Common myeloid progenitor, CD34-positive (primary cell): Measurements from ENCODE around the gene GSTA3. TPM values are rescaled to one million over a fixed set of nuclear protein-coding genes. Genes with fewer than 3 reads are reported as not detected.
"Not testable (repeated sequence)": the region's sequence is repeated elsewhere in the genome, so short reads cannot be mapped to it uniquely, and the experiment has no call there.

Source experiments
- CTCF ChIA-PET: fragments of 350-600 bp; sonication (Branson Sonifier 250); formaldehyde crosslinking; loops from one replicate; lab custom pipeline; 2021; ENCODE audit warnings: antibody characterized with exemption; lab: Charles Lee
- POLR2A ChIA-PET: fragments of 350-600 bp; sonication (Branson Sonifier 250); formaldehyde crosslinking; loops from one replicate; lab custom pipeline; 2021; ENCODE audit warnings: antibody characterized with exemption; lab: Charles Lee
- DNase-seq, 3 donors: peaks; one replicate each; pipeline versions ENCODE4 v3.0.0 to v3.0.0-alpha.2; 2013
- H3K27ac ChIP-seq, 2 experiments: 1 replicate in 1 of 2; 2 replicates in 1 of 2; pipeline ENCODE4 v1.7.0; 2013; ENCODE audit warnings: inconsistent platforms in 2 of 2, low read length in 2 of 2, mild to moderate bottlenecking in 2 of 2, low read depth in 1 of 2, moderate library complexity in 1 of 2; ENCODE audit not compliant: severe bottlenecking in 2 of 2, insufficient read depth in 1 of 2, poor library complexity in 1 of 2
- H3K27me3 ChIP-seq, 5 experiments: replicated peaks in 2 of 5; 1 replicate in 3 of 5; 2 replicates in 2 of 5; pipeline versions ENCODE4 v1.6.1 to v1.7.0; 2013; ENCODE audit warnings: low read length in 4 of 5, mild to moderate bottlenecking in 2 of 5, moderate library complexity in 2 of 5, inconsistent platforms in 1 of 5; ENCODE audit not compliant: insufficient read depth in 5 of 5, control insufficient read depth in 4 of 5
- H3K36me3 ChIP-seq, 4 experiments: 1 replicate in 2 of 4; 2 replicates in 2 of 4; pipeline versions ENCODE4 v1.6.1 to v1.7.0; 2013; ENCODE audit warnings: low read length in 3 of 4, control low read depth in 1 of 4, mild to moderate bottlenecking in 1 of 4; ENCODE audit not compliant: control insufficient read depth in 4 of 4, insufficient read depth in 4 of 4
- H3K4me1 ChIP-seq, 4 experiments: 1 replicate in 3 of 4; 2 replicates in 1 of 4; pipeline versions ENCODE4 v1.6.1 to v1.7.1; 2013; ENCODE audit warnings: low read length in 3 of 4, mild to moderate bottlenecking in 3 of 4, control low read depth in 1 of 4, inconsistent platforms in 1 of 4, moderate library complexity in 1 of 4; ENCODE audit not compliant: control insufficient read depth in 4 of 4, insufficient read depth in 4 of 4; ENCODE audit errors: control extremely low read depth in 1 of 4
- H3K4me3 ChIP-seq, 7 experiments: 1 replicate in 4 of 7; 2 replicates in 3 of 7; pipeline versions ENCODE4 v1.5.1 to v1.7.0; 2013; ENCODE audit warnings: mild to moderate bottlenecking in 7 of 7, low read length in 6 of 7, moderate library complexity in 6 of 7, inconsistent platforms in 2 of 7, low read depth in 2 of 7, control low read depth in 1 of 7; ENCODE audit not compliant: insufficient read depth in 4 of 7, control insufficient read depth in 1 of 7; ENCODE audit errors: extremely low read depth in 1 of 7
- H3K9me3 ChIP-seq, 5 experiments: 1 replicate in 4 of 5; 2 replicates in 1 of 5; pipeline versions ENCODE4 v1.6.1 to v1.7.1; 2013; ENCODE audit warnings: low read length in 4 of 5, mild to moderate bottlenecking in 2 of 5, inconsistent platforms in 1 of 5, low read depth in 1 of 5, moderate library complexity in 1 of 5; ENCODE audit not compliant: control insufficient read depth in 4 of 5, insufficient read depth in 2 of 5; ENCODE audit errors: control extremely low read depth in 1 of 5
- WGBS: methylation state at CpG from one replicate; pipeline ENCODE4 v1.1.5; 2013; ENCODE audit not compliant: insufficient coverage; 5-methylcytosine and 5-hydroxymethylcytosine counted together
- polyA plus RNA-seq: library from polyadenylated mRNA; unstranded; fragments of 120-200 nt; gene quantifications from one replicate; pipeline ENCODE4 v1.2.1, GENCODE V29; 2013

GSTA3 gene
- not detected for polyA plus RNA-seq

GRCh38 chr6:52909531-52909930, at the start of gene GSTA3:
GSTA3 (minus strand) TSS chr6:52909698; CDS start chr6:52905834, 3,864 bp downstream.
- WGBS: 90% methylated on average over 2 of the region's 2 CpGs
- ChIA-PET CTCF (no interaction called here), POLR2A (no interaction called here)
- Histone ChIP-seq H3K27me3 (no peaks in the 10 kb centered on the region), H3K9me3 (peaks cover 0 to 1% (median 0%) of the 10 kb centered on the region in 5 experiments), H3K36me3 (no peaks in the 10 kb centered on the region), H3K4me3 (no peak within 1 kb of the TSS), H3K27ac (no peak within 1 kb of the TSS), H3K4me1 (no peaks in the 10 kb centered on the region)
- DNase-seq: no peak

GRCh38 chr6:52958546-52959255, 49.2 kb upstream of the GSTA3 start:
- 94% methylated on average over 5 of the region's 8 CpGs for WGBS

DNA sequence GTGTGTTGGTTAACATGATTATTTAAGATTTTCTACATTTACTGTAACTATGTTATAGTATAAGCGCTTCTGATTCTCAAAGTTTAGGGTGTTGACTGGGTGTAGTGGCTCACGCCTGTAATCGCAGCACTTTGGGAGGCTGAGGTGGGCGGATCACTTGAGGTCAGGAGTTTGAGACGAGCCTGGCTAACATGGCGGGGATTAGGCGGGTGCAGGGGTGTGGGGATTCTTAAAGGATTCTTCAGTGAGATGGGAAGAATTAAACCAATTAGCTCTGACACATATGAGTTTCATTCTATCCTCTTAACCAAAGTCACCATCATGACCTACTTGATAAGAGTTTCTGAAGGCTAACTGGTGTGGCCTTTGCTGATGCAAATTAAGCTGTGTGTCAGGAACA, 46.4 kb upstream of the GSTA3 start:
- no peaks in the 10 kb centered on the region for H3K4me1 ChIP-seq
- H3K27me3 ChIP-seq: peaks cover 0 to 2% (median 0%) of the 10 kb centered on the region in 5 experiments
- H3K9me3 ChIP-seq: no peaks in the 10 kb centered on the region
- WGBS: 100% methylated on average over 2 of the region's 7 CpGs
- H3K36me3 ChIP-seq: no peaks in the 10 kb centered on the region
- DNase-seq: no peak
- H3K4me3 ChIP-seq: no peak overlapping the region
- no peak overlapping the region for H3K27ac ChIP-seq
- CTCF ChIA-PET: no interaction called here
- POLR2A ChIA-PET: no interaction called here

More at GRCh38 chr6:52958546-52959255, 49.2 kb upstream of the GSTA3 start:
- H3K36me3 ChIP-seq: no peaks in the 10 kb centered on the region
- DNase-seq: no peak
- H3K4me1 ChIP-seq: no peaks in the 10 kb centered on the region
- no peak overlapping the region for H3K4me3 ChIP-seq
- ChIA-PET CTCF (interaction anchor here (0.7 kb wide), 1 partner anchor 35 kb away, joined by 3 read pairs; no protein-coding TSS in a partner anchor), POLR2A (no interaction called here)
- no peak overlapping the region for H3K27ac ChIP-seq
- H3K9me3 ChIP-seq: peaks cover 0 to 5% (median 2%) of the 10 kb centered on the region in 5 experiments
- H3K27me3 ChIP-seq: peaks cover 0 to 2% (median 0%) of the 10 kb centered on the region in 5 experiments

DNA sequence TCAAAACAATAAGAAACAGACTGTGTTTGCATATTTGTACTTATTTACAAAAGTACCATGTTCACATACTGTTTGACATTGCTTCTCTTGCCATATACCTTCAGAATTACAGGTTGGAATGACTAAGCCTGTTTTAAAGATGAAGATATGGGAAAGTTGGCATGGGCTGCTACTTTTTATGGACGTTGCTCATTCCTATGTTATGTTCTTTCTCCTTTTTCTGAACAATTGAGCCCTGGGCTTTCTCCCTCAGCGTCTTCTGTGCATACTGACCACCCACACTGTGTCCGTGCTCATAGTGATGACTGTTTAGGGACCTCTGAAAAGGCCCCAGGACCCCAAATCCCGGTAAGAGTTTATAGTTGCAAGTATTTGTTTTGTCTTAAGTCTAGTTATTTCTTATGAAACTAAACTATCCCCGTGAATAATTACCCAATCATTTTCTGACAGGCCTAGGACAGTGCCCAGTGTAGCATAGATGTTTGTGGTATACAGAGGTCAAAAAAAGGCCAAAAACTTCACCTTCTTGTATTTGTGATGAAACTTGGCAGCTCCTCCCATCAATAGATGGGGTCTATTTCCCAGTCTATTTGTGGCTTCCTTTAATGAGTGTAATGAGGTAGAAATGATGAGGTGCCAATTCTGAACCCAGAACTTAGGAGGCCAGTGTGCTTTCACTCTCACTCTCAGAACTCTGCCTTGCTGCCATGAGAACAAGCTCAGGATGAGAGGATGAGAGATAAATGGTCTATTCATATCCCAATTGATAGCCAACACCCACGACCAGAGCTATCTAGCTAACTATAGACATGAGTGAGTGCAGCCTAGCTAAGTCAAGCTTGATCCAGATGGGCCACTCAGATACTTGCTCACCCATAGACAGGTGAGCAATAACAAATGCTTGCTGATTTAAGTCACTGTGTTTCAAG, 44.7 kb upstream of the GSTA3 start:
- 100% methylated on average over 3 of the region's 6 CpGs for WGBS
- H3K27ac ChIP-seq: no peak overlapping the region
- no peak for DNase-seq
- ChIA-PET POLR2A (no interaction called here), CTCF (no interaction called here)
- no peak overlapping the region for H3K4me3 ChIP-seq
- H3K9me3 ChIP-seq: no peaks in the 10 kb centered on the region
- H3K4me1 ChIP-seq: no peaks in the 10 kb centered on the region
- H3K27me3 ChIP-seq: peaks cover 0 to 2% (median 0%) of the 10 kb centered on the region in 5 experiments
- H3K36me3 ChIP-seq: no peaks in the 10 kb centered on the region

DNA sequence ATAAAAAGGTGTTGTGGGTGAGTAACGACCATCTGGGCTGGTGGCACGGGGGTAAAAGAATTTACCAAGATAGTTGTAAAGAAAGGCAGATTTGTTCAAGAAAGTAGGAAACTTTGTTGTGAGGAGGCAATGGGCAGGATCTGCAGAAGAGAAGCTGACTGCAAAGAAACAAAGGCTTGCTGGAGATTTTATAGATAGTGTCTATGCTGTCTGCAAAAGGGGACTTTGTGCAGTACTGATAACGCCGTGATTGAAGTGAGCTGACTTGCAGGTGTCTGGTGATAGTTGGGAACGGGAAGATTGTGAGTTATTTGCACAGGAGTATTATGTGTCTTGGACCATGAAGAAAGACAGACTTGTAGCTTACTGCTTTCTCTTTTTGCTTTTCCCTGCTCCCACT, 36.8 kb upstream of the GSTA3 start:
- Histone ChIP-seq H3K27ac (no peak overlapping the region), H3K36me3 (no peaks in the 10 kb centered on the region), H3K4me1 (no peaks in the 10 kb centered on the region), H3K4me3 (no peak overlapping the region), H3K9me3 (no peaks in the 10 kb centered on the region), H3K27me3 (no peaks in the 10 kb centered on the region)
- WGBS: 37% methylated on average over 4 of the region's 5 CpGs
- CTCF ChIA-PET: no interaction called here
- DNase-seq: no peak
- POLR2A ChIA-PET: no interaction called here

DNA sequence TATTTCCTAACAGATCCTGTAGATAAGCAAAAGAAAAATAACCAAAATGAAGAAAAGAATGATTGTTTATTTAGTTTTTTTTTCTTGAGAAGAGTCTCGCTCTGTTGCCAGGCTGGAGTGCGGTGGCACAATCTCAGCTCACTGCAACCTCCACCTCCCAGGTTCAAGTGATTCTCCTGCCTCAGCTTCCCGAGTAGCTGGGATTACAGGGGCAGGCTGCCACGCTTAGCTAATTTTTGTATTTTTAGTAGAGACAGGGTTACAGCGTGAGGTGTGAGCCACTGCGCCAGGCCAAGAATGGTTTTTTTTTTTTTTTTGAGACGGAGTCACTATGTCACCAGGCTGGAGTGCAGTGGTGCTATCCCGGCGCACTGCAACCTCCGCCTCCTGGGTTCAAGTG, 33.3 kb upstream of the GSTA3 start:
- H3K4me1 ChIP-seq, DNase-seq, H3K27me3 ChIP-seq, H3K36me3 ChIP-seq, POLR2A ChIA-PET, H3K9me3 ChIP-seq, H3K4me3 ChIP-seq, H3K27ac ChIP-seq: not testable (repeated sequence)
- CTCF ChIA-PET: interaction anchor here (0.5 kb wide), 1 partner anchor 23 kb away, joined by 3 read pairs; no protein-coding TSS in a partner anchor
- 94% methylated on average over 5 of the region's 10 CpGs for WGBS

DNA sequence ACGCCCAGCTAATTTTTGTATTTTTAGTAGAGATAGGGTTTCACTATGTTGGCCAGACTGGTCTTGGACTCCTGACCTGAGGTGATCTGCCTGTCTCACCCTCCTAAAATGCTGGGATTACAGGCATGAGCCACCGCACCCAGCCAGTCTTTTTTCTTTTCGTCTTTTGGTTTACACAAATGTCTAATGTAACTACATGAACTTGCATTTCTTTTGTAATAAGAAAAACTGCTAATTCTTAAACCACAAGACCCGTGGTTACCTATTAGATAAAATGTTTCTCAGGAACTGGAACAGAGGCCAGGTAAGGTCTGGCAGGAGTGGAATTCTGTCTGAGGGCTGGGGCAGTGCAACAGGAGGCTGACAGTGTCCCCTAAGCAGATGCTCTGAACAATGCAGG, 32.7 kb upstream of the GSTA3 start:
- WGBS: 78% methylated on average over 3 of the region's 4 CpGs
- CTCF ChIA-PET: no interaction called here
- POLR2A ChIA-PET: no interaction called here

More for the DNA sequence above, 32.7 kb upstream of the GSTA3 start:
- Histone ChIP-seq H3K27ac (no peak overlapping the region), H3K4me3 (no peak overlapping the region), H3K4me1 (no peaks in the 10 kb centered on the region), H3K36me3 (no peaks in the 10 kb centered on the region), H3K9me3 (no peaks in the 10 kb centered on the region), H3K27me3 (no peaks in the 10 kb centered on the region)
- no peak for DNase-seq
